HepG2 (cell line): ENCODE data around the gene GDAP1L1. TPM values are rescaled to one million over a fixed set of nuclear protein-coding genes. Genes with fewer than 3 reads are reported as not detected.
A peak's percentile ranks its signal among the peaks of the same experiment; 100 is the strongest.

Experiments
- BRCA1 ChIP-seq: sonication (generic); formaldehyde crosslinking; IDR thresholded peaks from 2 replicates; pipeline ENCODE4 v1.4.0; 2020; ENCODE audit warnings: missing genetic modification reagents
- ELF4 ChIP-seq: sonication (generic); formaldehyde crosslinking; IDR thresholded peaks from 2 replicates; pipeline ENCODE4 v1.5.0; 2020; ENCODE audit warnings: missing genetic modification reagents, mild to moderate bottlenecking, moderate library complexity, borderline replicate concordance
- FIP1L1 ChIP-seq: fragments of 200-400 bp; formaldehyde crosslinking; IDR thresholded peaks from 2 replicates; pipeline ENCODE4 v1.6.1; 2018; ENCODE audit warnings: low read depth, mild to moderate bottlenecking, low read length, moderate library complexity, borderline replicate concordance; ENCODE audit not compliant: insufficient read depth
- FOXK1 ChIP-seq: sonication (generic); formaldehyde crosslinking; IDR thresholded peaks from 2 replicates; pipeline ENCODE4 v1.4.0; 2020; ENCODE audit warnings: low read depth, missing genetic modification reagents, borderline replicate concordance
- GATAD1 ChIP-seq: IDR thresholded peaks from 2 replicates; pipeline ENCODE4 v1.6.1; 2016; ENCODE audit warnings: missing genetic modification reagents, missing compliant biosample characterization
- GLMP ChIP-seq: sonication (generic); formaldehyde crosslinking; IDR thresholded peaks from 2 replicates; pipeline ENCODE4 v1.9.0; 2021; ENCODE audit warnings: missing genetic modification reagents, mild to moderate bottlenecking, borderline replicate concordance
- GZF1 ChIP-seq: sonication (generic); formaldehyde crosslinking; IDR thresholded peaks from 2 replicates; pipeline ENCODE4 v1.5.1; 2020; ENCODE audit warnings: mild to moderate bottlenecking, missing genetic modification reagents
- HIVEP1 ChIP-seq: sonication (generic); formaldehyde crosslinking; IDR thresholded peaks from 2 replicates; pipeline ENCODE4 v1.4.0; 2020; ENCODE audit warnings: mild to moderate bottlenecking, missing genetic modification reagents
- HOMEZ ChIP-seq: IDR thresholded peaks from 2 replicates; pipeline ENCODE4 v1.6.1; 2016; ENCODE audit warnings: low read depth
- HOXA9 ChIP-seq: sonication (generic); formaldehyde crosslinking; IDR thresholded peaks from 2 replicates; pipeline ENCODE4 v1.8.1; 2022; ENCODE audit warnings: missing genetic modification reagents, mild to moderate bottlenecking, moderate library complexity, borderline replicate concordance
- NCOA1 ChIP-seq: sonication (generic); formaldehyde crosslinking; IDR thresholded peaks from 2 replicates; pipeline ENCODE4 v1.9.0; 2021; ENCODE audit warnings: missing genetic modification reagents
- PCBP2 ChIP-seq: fragments of 200-400 bp; formaldehyde crosslinking; optimal IDR thresholded peaks from 2 replicates; pipeline ENCODE3; 2018; ENCODE audit warnings: low read length, low read depth; ENCODE audit not compliant: poor library complexity, severe bottlenecking
- POLR2AphosphoS2 ChIP-seq: IDR thresholded peaks from 2 replicates; pipeline ENCODE4 v1.6.1; 2011; ENCODE audit warnings: low read depth, low read length, improper control_type of control experiment
- SIX4 ChIP-seq: sonication (generic); formaldehyde crosslinking; IDR thresholded peaks from 2 replicates; pipeline ENCODE4 v1.4.0; 2020; ENCODE audit warnings: missing genetic modification reagents
- SPEN ChIP-seq: sonication (generic); formaldehyde crosslinking; IDR thresholded peaks from 2 replicates; pipeline ENCODE4 v1.5.1; 2020; ENCODE audit warnings: low read depth, mild to moderate bottlenecking, missing genetic modification reagents
- TFDP1 ChIP-seq: IDR thresholded peaks from 2 replicates; pipeline ENCODE4 v1.6.1; 2016; ENCODE audit warnings: missing compliant biosample characterization, missing genetic modification reagents, borderline replicate concordance
- TP53 ChIP-seq: sonication (generic); formaldehyde crosslinking; conservative IDR thresholded peaks from 2 replicates; pipeline ENCODE4 v1.4.0; 2020; ENCODE audit warnings: missing genetic modification reagents
- ZFP62 ChIP-seq: sonication (generic); formaldehyde crosslinking; IDR thresholded peaks from 2 replicates; pipeline ENCODE4 v1.4.0; 2020; ENCODE audit warnings: missing genetic modification reagents
- ZNF326 ChIP-seq: sonication (generic); formaldehyde crosslinking; IDR thresholded peaks from 2 replicates; pipeline ENCODE4 v1.4.0; 2020; ENCODE audit warnings: missing genetic modification reagents, borderline replicate concordance
- ZNF430 ChIP-seq: sonication (generic); formaldehyde crosslinking; IDR thresholded peaks from 2 replicates; pipeline ENCODE4 v1.9.0; 2021; ENCODE audit warnings: mild to moderate bottlenecking, missing genetic modification reagents
- ZNF557 ChIP-seq: sonication (generic); formaldehyde crosslinking; IDR thresholded peaks from 2 replicates; pipeline ENCODE4 v1.4.0; 2020; ENCODE audit warnings: missing genetic modification reagents
- ZNF687 ChIP-seq: sonication (generic); formaldehyde crosslinking; IDR thresholded peaks from 2 replicates; pipeline ENCODE4 v1.5.1; 2020; ENCODE audit warnings: mild to moderate bottlenecking, missing genetic modification reagents, moderate library complexity
- ZNF766 ChIP-seq: sonication (generic); formaldehyde crosslinking; IDR thresholded peaks from 2 replicates; pipeline ENCODE4 v1.5.0; 2020; ENCODE audit warnings: missing genetic modification reagents, borderline replicate concordance
- polyA plus RNA-seq, 8 experiments: library from polyadenylated mRNA; depleted of rRNA in 3 of 8; stranded (reverse) in 7 of 8; unstranded in 1 of 8; fragments of >200 nt; fragmentation: Illumina TruSeq in 4 of 8; extraction: Trizol in 4 of 8; gene quantifications; 2 replicates each; pipeline versions ENCODE4 v1.2.1 to v1.2.3, GENCODE V29; 2011 to 2016; ENCODE audit warnings: low read depth in 4 of 8, missing spikeins in 1 of 8, mixed read lengths in 1 of 8; ENCODE audit not compliant: insufficient read depth in 1 of 8
- total RNA-seq, 5 experiments: library from RNA; depleted of rRNA; stranded (reverse); fragments of >200 nt; fragmentation: Illumina TruSeq; extraction: Trizol; gene quantifications; 2 replicates each; pipeline ENCODE4 v1.2.3, GENCODE V29; 2016; ENCODE audit warnings: low read depth in 1 of 5

Gene GDAP1L1
- total and polyA plus RNA-seq, 2 of the 13 experiments (the other 11 are each of a cell fraction or from before 2014, with no cell fraction given) = 0.04 TPM; not detected in 1

- TF ChIP-seq HOMEZ (CRISPR knock-in tag) = no peak
- TF ChIP-seq BRCA1 (CRISPR knock-in tag) = no peak
- TF ChIP-seq ZFP62 (CRISPR knock-in tag) = no peak
- no peak for TF ChIP-seq GATAD1 (CRISPR knock-in tag)
- TF ChIP-seq GLMP (CRISPR knock-in tag) = no peak; the same call in 1 of the 2 replicates
- no peak for TF ChIP-seq ZNF687
- TF ChIP-seq SIX4 (CRISPR knock-in tag) = no peak
- no peak for TF ChIP-seq ZNF557
- 0 out of 2 replicates have a peak, but pooled peaks have one; percentile 53 for TF ChIP-seq TP53 (CRISPR knock-in tag)
- no peak for TF ChIP-seq POLR2AphosphoS2
- TF ChIP-seq HIVEP1 (CRISPR knock-in tag) = no peak
- TF ChIP-seq PCBP2 = no peak
- no peak for TF ChIP-seq GZF1 (CRISPR knock-in tag)
- TF ChIP-seq ZNF326 (CRISPR knock-in tag) = no peak
- TF ChIP-seq ZNF766 (CRISPR knock-in tag) = no peak
- TF ChIP-seq TFDP1 (CRISPR knock-in tag) = 0 out of 2 replicates have a peak, but pooled peaks have one; percentile 1
- TF ChIP-seq NCOA1 = 0 out of 2 replicates have a peak, but pooled peaks have one; percentile 58
- TF ChIP-seq SPEN = no peak
- no peak for TF ChIP-seq FOXK1 (CRISPR knock-in tag)
- no peak for TF ChIP-seq ELF4 (CRISPR knock-in tag)
- no peak for TF ChIP-seq ZNF430 (CRISPR knock-in tag)
- TF ChIP-seq FIP1L1 = no peak
- peak; percentile 47; the same call in 1 of the 2 replicates for TF ChIP-seq HOXA9
Observed at GRCh38 chr20:44209686-44210405, 37.3 kb upstream of the GDAP1L1 start (continued).
